ENCODE data around the gene MEIG1.
"Not testable (repeated sequence)": the region's sequence is repeated elsewhere in the genome, so short reads cannot be mapped to it uniquely, and the experiment has no call there.

MEIG1 gene

DNA sequence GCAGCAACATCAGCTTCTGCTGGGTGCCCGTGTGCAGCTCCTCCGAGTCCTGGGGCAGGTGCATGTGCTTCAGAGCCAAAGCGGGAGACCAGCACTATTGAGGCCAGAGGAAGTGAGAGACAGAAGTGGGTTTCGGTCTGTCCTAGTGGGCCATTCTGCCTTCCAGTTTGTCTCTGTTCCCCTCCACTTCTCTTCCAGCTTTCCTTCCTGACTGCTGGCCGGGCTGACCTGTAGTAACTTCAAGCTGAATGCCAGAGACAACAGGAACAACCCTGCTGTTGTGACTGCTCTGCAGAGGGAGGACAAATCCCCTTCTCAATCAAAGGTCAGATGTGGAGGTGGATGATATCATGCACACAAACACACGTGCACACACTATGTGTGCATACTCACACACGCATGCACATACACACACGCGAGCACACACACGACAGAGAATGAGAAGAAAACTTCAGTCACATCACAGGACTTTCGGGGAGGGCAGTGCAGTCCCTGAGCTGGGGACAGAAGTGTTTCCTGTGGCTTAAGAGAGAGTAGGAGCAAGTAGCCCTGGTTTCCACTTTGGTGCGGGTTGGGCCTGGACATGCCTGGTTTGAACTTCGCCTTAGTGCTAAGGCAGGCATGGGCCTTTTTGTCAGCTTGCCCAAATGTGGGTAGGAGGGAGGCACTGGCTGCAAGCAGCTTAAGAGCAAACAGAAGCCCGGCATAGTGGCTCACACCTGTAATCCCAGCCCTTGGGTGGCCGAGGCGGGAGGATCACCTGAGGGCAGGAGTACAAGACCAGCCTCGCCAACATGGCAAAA, 16.8 kb upstream of the MEIG1 start:
- DNase-seq (ENCODE audit: low spot score); H3K27me3 Mint-ChIP-seq (ENCODE audit: low read depth); H3K9me3 Mint-ChIP-seq; H3K4me3 Mint-ChIP-seq: not testable (repeated sequence)
- H3K4me1 Mint-ChIP-seq (ENCODE audit: low read depth), result peaks cover 14% of the 10 kb centered on the region
- H3K27ac Mint-ChIP-seq, result peak overlapping the region; percentile 23
- H3K36me3 Mint-ChIP-seq (ENCODE audit: low read depth), result peaks cover 40% of the 10 kb centered on the region

DNA sequence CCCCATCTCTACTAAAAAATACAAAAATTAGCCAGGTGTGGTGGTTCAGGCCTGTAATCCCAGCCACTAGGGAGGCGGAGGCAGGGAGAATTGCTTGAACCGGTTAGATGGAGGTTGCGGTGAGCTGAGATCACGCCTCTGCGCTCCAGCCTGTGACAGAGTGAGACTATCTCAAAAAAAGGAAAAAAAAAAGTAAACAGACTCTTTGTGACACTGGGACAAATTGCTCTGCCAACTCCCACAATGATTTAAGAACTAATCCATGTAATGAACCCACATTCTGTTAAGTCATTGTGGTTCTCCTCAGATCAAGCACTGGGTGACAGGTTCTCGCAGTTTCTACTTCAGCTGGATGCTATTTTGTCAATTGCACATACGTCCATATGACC, 16.2 kb upstream of the MEIG1 start:
- peaks cover 41% of the 10 kb centered on the region for H3K36me3 Mint-ChIP-seq (ENCODE audit: low read depth)
- H3K27me3 Mint-ChIP-seq (ENCODE audit: low read depth); H3K4me3 Mint-ChIP-seq; DNase-seq (ENCODE audit: low spot score); H3K27ac Mint-ChIP-seq; H3K9me3 Mint-ChIP-seq: not testable (repeated sequence)
- peaks cover 14% of the 10 kb centered on the region for H3K4me1 Mint-ChIP-seq (ENCODE audit: low read depth)

DNA sequence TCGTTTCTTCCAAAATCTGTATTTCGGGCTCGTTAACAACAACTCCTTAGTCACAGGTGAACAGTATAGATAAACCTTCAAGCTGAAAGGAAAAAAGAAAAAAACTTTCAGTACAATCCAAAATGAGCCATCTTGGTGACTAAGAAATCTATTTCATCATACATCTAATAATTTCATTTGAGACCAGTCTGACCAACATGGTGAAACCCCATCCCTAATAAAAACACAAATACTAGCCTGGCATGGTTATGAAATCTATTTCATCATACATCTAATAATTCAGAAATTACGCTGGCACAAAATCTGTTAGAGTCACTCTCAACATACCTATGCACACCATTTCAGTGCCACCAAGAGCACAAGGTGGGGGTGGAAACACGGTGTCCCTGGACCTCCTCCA, 14.1 kb upstream of the MEIG1 start:
- Mint-ChIP-seq H3K27me3 (ENCODE audit: low read depth) (no peaks in the 10 kb centered on the region), H3K9me3 (no peaks in the 10 kb centered on the region), H3K36me3 (ENCODE audit: low read depth) (peaks cover 50% of the 10 kb centered on the region), H3K4me1 (ENCODE audit: low read depth) (peaks cover 16% of the 10 kb centered on the region), H3K4me3 (no peak overlapping the region), H3K27ac (no peak overlapping the region)
- no peak for DNase-seq (ENCODE audit: low spot score)

DNA sequence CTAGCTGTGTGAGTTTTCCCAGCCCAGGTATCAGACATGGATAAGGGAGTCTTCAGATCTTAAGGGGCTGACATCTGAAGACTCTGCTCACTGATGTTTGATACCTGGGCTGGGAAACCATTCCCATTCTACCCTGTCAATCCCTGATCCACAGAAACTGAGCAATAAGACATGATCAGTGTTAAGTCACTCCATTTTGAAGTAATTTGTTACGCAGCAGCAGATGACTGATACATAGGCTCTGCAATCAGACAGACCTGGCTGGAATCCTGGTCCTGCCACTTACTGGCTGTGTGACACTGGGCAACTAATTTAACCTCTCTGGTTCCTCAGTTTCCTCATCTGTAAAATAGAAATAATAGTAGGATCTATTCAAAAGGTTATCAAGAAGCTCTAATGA, 11.9 kb upstream of the MEIG1 start:
- no peak overlapping the region for H3K4me3 Mint-ChIP-seq

DNA sequence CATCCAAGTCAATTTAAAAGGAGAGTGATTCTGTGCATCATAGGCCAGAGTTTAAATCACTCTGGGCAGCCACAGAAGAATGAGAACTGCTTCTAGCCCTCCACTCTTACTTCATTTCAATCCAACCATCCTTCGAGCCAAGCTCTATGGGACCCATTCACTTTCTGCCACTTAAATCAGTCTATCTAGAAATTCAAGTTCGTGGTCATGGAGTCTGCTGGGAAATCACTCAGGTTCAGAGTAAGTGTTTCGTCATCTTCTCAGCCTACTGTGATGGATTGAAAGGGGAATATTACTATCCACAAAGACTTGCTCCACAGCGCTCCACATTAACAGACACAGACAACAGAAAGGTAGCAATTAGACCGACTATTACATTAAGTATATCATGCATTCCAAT, 9.9 kb upstream of the MEIG1 start:
- Mint-ChIP-seq H3K9me3 (no peaks in the 10 kb centered on the region), H3K4me1 (ENCODE audit: low read depth) (peaks cover 32% of the 10 kb centered on the region), H3K27me3 (ENCODE audit: low read depth) (no peaks in the 10 kb centered on the region), H3K4me3 (peak overlapping the region; percentile 54), H3K36me3 (ENCODE audit: low read depth) (peaks cover 58% of the 10 kb centered on the region), H3K27ac (no peak overlapping the region)
- no peak for DNase-seq (ENCODE audit: low spot score)

More for the DNA sequence above, 11.9 kb upstream of the MEIG1 start:
- Mint-ChIP-seq H3K4me1 (ENCODE audit: low read depth) (peaks cover 28% of the 10 kb centered on the region), H3K27me3 (ENCODE audit: low read depth) (no peaks in the 10 kb centered on the region), H3K9me3 (no peaks in the 10 kb centered on the region), H3K36me3 (ENCODE audit: low read depth) (peaks cover 59% of the 10 kb centered on the region), H3K27ac (no peak overlapping the region)
- no peak for DNase-seq (ENCODE audit: low spot score)

DNA sequence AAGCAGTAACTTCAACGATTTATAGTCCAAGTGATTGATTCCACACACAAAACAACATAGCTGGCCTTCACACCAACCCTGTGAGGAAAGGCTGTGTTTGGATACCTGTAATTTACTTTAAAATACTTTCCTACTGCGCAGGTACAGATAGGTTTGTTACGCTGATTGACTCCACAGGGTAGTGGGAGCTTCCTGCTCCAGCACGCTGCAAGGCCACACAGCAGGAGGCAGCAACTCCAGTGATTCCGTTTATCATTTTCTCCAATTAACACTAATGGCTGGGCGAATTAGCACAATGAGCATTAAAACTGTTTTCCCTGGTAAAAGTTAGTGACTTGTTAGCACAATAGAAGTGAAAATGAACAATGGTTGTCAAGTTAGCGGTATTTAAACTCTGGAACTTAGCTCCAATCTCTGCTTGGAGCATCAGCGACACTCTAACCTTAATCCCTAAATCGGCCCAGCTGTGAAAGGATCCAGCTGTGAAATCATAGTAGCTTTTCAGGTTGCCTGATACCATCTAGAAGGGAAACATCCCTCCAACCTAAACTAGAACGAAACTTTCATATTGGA, 6.3 kb upstream of the MEIG1 start:
- DNase-seq (ENCODE audit: low spot score), result no peak
- Mint-ChIP-seq H3K9me3 (no peaks in the 10 kb centered on the region), H3K27me3 (ENCODE audit: low read depth) (no peaks in the 10 kb centered on the region), H3K27ac (peak overlapping the region; percentile 97), H3K4me3 (peak overlapping the region; percentile 91), H3K36me3 (ENCODE audit: low read depth) (peaks cover 36% of the 10 kb centered on the region), H3K4me1 (ENCODE audit: low read depth) (peaks cover 43% of the 10 kb centered on the region)

DNA sequence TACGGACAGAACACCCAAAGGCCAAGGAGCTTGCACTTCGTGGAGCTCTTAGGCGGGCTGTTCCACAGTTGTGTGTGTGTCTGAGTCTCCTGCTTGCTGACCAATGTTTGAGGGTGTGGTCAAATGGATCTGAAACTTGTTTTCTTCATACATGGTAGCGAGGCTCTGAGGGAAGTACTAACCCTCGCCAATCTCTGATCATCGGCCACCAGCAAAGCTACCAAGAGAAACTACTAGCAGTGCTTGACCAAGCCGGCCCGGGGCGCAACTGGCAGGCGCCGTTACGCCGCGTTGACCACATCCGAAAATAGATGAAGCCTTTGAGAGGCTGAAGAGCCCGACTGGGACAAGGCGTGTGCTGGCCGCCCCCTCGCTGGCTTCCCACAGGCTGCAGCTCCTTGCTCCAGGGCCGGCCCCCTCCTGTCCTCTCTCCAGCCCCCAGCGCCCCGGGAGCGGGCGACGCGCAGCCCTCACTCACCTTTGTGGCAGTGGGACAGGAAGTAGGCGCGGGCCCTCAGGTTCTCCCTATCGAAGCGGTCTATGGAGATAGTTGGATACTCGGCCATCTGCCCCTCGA, 5.7 kb upstream of the MEIG1 start:
- Mint-ChIP-seq H3K36me3 (ENCODE audit: low read depth) (peaks cover 31% of the 10 kb centered on the region), H3K27me3 (ENCODE audit: low read depth) (no peaks in the 10 kb centered on the region)
- DNase-seq (ENCODE audit: low spot score), result peak; percentile 17

DNA sequence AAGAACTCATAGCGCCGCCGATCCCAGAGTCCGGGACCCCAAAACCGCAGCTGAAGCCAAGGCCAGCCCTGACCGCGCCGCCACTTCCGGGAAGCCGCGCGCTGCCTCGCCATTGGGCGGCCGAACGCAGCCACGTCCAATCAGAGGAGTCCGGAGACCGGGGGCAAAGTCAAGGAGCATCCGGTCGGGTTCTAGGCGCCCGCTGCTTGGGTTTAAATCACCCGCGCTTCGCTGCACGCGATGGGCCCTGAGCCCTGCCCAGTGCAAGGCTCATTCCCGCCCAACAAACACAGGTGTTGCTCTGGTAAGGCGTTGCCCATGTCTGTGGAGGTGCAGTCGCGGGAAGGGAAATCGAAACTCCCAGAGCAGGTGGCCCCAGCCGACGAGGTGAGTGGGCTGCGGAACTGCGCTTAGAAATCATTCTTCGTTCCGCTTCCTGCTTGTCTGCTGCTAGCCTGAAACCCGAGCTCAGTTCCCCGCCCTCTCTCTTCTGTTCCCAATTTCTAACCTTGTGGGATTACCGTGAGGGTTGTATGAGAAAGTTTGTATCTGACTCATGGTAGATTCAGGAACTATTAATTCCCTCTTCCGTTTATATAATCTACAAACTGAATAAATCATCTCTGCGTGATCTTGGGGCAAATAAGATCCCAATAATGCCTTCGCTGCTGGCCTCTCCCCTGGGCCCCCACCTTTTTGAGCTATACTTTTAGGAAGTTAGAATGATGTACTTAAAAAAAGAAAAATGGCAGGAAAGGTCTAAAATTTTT, 5.0 kb upstream of the MEIG1 start, which contains the start of gene DCLRE1C:
Gene DCLRE1C (minus strand): TSS at position 96 of the 770 bp plus-strand sequence. CDS start 86 bp downstream, at position 10.
- Mint-ChIP-seq H3K4me3 (peak within 1 kb of the TSS; percentile 91), H3K27me3 (ENCODE audit: low read depth) (no peaks in the 10 kb centered on the region), H3K36me3 (ENCODE audit: low read depth) (peaks cover 27% of the 10 kb centered on the region), H3K27ac (peak within 1 kb of the TSS; percentile 97), H3K9me3 (no peaks in the 10 kb centered on the region), H3K4me1 (ENCODE audit: low read depth) (peaks cover 47% of the 10 kb centered on the region)
- DNase-seq (ENCODE audit: low spot score), result peak; percentile 91

More for the DNA sequence above, 5.7 kb upstream of the MEIG1 start:
- Mint-ChIP-seq H3K4me1 (ENCODE audit: low read depth) (peaks cover 44% of the 10 kb centered on the region), H3K27ac (peak overlapping the region; percentile 97), H3K4me3 (peak overlapping the region; percentile 91), H3K9me3 (no peaks in the 10 kb centered on the region)

DNA sequence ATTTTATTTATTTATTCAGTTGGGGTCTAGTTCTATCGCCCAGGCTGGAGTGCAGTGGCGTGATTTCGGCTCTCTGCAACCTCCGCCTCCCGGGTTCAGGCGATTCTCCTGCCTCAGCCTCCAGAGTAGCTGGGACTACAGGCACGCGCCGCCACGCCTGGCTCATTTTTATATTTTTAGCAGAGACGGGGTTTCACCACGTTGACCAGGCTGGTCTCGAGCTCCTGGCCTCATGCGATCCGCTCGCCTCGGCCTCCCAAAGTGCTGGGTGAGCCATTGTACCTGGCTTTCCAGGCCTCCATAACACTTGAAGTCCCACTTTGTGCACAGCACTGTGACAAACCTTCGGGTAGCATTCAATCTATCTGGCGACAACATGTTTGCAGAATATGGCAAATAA, 4.3 kb upstream of the MEIG1 start:
- no peaks in the 10 kb centered on the region for H3K27me3 Mint-ChIP-seq (ENCODE audit: low read depth)
- peak overlapping the region; percentile 91 for H3K4me3 Mint-ChIP-seq
- no peaks in the 10 kb centered on the region for H3K9me3 Mint-ChIP-seq
- no peak for DNase-seq (ENCODE audit: low spot score)
- peaks cover 41% of the 10 kb centered on the region for H3K4me1 Mint-ChIP-seq (ENCODE audit: low read depth)
- H3K36me3 Mint-ChIP-seq (ENCODE audit: low read depth), result peaks cover 21% of the 10 kb centered on the region
- peak overlapping the region; percentile 97 for H3K27ac Mint-ChIP-seq

DNA sequence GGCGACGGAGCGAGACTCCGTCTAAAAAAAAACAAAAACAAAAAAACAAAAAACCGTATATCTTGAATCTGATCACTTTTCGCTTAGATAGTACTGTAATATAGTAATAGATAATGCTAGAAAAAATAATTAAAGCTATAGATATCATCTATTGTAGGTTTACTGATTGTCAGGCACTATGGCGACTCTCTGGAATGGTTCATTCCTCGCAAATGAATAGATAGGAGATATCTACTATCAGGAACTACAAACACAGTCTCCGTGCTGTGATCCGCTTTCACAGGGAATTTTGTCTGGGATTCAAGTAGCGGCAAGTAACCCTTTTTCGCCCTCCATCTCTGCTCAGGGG, 342 bp upstream of the MEIG1 start:
- no peaks in the 10 kb centered on the region for H3K9me3 Mint-ChIP-seq
- H3K4me1 Mint-ChIP-seq (ENCODE audit: low read depth), result peaks cover 28% of the 10 kb centered on the region
- peaks cover 1% of the 10 kb centered on the region for H3K36me3 Mint-ChIP-seq (ENCODE audit: low read depth)
- no peak for DNase-seq (ENCODE audit: low spot score)
- H3K4me3 Mint-ChIP-seq, result peak overlapping the region; percentile 97
- peak overlapping the region; percentile 98 for H3K27ac Mint-ChIP-seq
- no peaks in the 10 kb centered on the region for H3K27me3 Mint-ChIP-seq (ENCODE audit: low read depth)

DNA sequence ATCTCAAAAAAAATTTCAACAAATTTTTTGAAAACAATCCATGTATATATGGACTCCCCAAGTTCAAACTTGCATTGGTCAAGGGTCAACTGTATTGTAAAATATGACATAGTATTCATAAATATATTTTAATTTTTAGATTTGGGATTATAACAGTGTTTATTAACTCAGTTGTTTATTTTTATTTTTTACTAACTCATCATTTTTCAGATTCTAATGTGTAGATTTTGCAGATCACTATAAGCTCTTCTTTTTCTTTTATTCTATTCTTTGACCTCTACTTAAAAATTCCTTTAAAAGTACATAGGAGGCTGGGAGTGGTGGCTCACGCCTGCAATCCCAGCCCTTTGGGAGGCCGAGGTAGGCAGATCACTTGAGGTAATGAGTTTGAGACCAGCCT, 8.7 kb downstream of the MEIG1 start:
- Mint-ChIP-seq H3K4me3 (no peak overlapping the region), H3K9me3 (no peaks in the 10 kb centered on the region), H3K36me3 (ENCODE audit: low read depth) (no peaks in the 10 kb centered on the region), H3K4me1 (ENCODE audit: low read depth) (peaks cover 9% of the 10 kb centered on the region), H3K27me3 (ENCODE audit: low read depth) (peaks cover 11% of the 10 kb centered on the region), H3K27ac (no peak overlapping the region)
- no peak for DNase-seq (ENCODE audit: low spot score)

DNA sequence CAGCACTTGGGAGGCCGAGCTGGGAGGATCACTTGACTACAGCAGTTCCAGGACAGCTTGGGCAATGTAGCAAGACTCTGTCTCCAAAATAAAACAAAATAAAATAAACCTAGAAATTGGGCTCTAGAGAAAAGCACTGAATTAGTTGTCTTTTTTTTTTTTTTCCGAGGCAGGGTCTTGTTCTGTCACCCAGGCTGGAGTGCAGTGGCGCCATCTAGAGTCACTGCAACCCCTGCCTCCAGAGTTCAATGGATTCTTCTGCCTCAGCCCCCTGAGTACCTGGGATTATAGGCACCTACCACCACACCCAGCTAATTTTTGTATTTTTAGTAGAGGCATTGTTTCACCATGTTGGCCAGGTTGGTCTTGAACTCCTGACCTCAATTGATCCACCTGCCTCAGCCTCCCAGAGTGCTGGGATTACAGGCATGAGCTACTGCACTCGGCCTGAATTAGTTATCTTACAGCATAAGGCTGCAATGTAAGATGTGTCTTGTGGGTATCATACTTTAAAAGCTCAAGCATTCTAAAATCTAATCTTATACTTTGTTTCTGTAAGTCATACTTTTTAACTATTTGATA, 12.8 kb downstream of the MEIG1 start:
- no peak overlapping the region for H3K4me3 Mint-ChIP-seq
- no peak overlapping the region for H3K27ac Mint-ChIP-seq
- H3K36me3 Mint-ChIP-seq (ENCODE audit: low read depth), result no peaks in the 10 kb centered on the region
- peaks cover 11% of the 10 kb centered on the region for H3K4me1 Mint-ChIP-seq (ENCODE audit: low read depth)
- DNase-seq (ENCODE audit: low spot score), result no peak
- peaks cover 14% of the 10 kb centered on the region for H3K27me3 Mint-ChIP-seq (ENCODE audit: low read depth)
- H3K9me3 Mint-ChIP-seq, result no peaks in the 10 kb centered on the region

DNA sequence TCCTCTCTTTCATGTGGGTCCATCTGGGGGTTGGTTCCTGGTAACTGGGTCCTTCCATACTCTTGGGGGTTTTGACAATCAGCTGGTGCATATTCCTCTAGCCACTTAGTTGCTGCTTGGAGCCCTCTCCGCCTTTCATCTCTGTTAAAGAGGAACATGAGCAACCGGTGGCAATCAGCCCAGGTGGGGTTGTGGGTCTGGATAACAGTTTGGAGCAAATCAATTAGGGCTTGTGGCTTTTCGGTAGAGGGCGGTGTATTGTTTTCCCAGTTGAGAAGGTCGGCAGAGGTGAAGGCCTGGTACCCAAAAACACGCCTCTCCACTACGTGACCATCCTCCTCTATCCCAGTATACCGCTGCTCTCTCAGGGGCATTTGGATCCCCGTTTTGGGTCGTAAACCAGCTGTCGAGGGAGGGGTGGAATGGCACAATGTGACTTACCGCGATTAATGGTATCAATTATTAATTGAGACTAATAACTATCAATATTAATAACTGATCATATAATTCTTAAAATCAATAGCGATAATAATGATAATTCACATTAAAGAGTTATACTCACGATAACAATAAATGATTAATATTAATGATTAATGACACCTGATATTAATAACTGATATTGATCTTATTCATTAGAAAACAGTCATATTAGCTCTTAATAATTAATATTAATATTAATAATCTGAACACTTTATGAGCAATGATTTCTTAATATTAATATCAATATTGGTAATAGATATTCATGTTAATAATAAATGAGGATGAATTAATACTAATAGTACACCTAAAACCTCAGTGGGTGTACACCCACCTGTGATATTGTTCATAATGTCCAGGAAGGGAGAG, 15.2 kb downstream of the MEIG1 start:
- DNase-seq (ENCODE audit: low spot score); H3K27ac Mint-ChIP-seq; H3K4me1 Mint-ChIP-seq (ENCODE audit: low read depth); H3K4me3 Mint-ChIP-seq; H3K36me3 Mint-ChIP-seq (ENCODE audit: low read depth); H3K9me3 Mint-ChIP-seq: not testable (repeated sequence)
- H3K27me3 Mint-ChIP-seq (ENCODE audit: low read depth), result peaks cover 12% of the 10 kb centered on the region

All from T-helper 2 cell treated with Interferon-gamma antibody and Interleukin-4, amounts not matched to agents 5 μg/mL and 100 μg/mL, for 36 hours (primary cell).